ENCODE data around the gene BAZ1A.

The BAZ1A gene

GRCh38 chr14:34906287-34906686 lies 31.1 kb upstream of the BAZ1A start:
- H3K4me2 ChIP-seq (ENCODE audit: low read length) = no peak overlapping the region
- no peak for TF ChIP-seq CTCF (IDR thresholded peaks at IDR 0.05; ENCODE audit: low read length)
- TF ChIP-seq EZH2 (IDR thresholded peaks at IDR 0.05; ENCODE audit: borderline replicate concordance, low read length) = no peak
- no peaks in the 10 kb centered on the region for H3F3A ChIP-seq (ENCODE audit: insufficient read depth, low read length)
- peaks cover 2% of the 10 kb centered on the region for H3K4me1 ChIP-seq (ENCODE audit: insufficient read depth, low read length, severe bottlenecking)
- H3K79me2 ChIP-seq (ENCODE audit: insufficient read depth, low read length) = no peaks in the 10 kb centered on the region
- H3K9me2 ChIP-seq (ENCODE audit: low read depth, low read length) = no peaks in the 10 kb centered on the region
- no peaks in the 10 kb centered on the region for H3K9me3 ChIP-seq (ENCODE audit: low read length)
- H2AFZ ChIP-seq (ENCODE audit: low read length) = no peak overlapping the region
- no peak overlapping the region for H3K27ac ChIP-seq (ENCODE audit: low read depth, low read length, poor library complexity, severe bottlenecking)
- H4K20me1 ChIP-seq (ENCODE audit: insufficient read depth, low read length) = no peaks in the 10 kb centered on the region
- no peak overlapping the region for H3K9ac ChIP-seq (ENCODE audit: low read length)
- no peaks in the 10 kb centered on the region for H3K27me3 ChIP-seq (ENCODE audit: insufficient read depth, low read length)
- H3K4me3 ChIP-seq (ENCODE audit: low read depth, low read length, poor library complexity, severe bottlenecking) = no peak overlapping the region
- no peaks in the 10 kb centered on the region for H3K36me3 ChIP-seq (ENCODE audit: insufficient read depth, low read length)

GRCh38 chr14:34895277-34895676 lies 20.1 kb upstream of the BAZ1A start:
- no peak overlapping the region for H2AFZ ChIP-seq (ENCODE audit: low read length)

GRCh38 chr14:34890937-34891336 lies 15.8 kb upstream of the BAZ1A start:
- Histone ChIP-seq H3K4me3 (ENCODE audit: low read depth, low read length, poor library complexity, severe bottlenecking) (no peak overlapping the region), H3K27me3 (ENCODE audit: insufficient read depth, low read length) (no peaks in the 10 kb centered on the region), H3K9ac (ENCODE audit: low read length) (no peak overlapping the region)

More at GRCh38 chr14:34895277-34895676, 20.1 kb upstream of the BAZ1A start:
- no peaks in the 10 kb centered on the region for H3K79me2 ChIP-seq (ENCODE audit: insufficient read depth, low read length)
- TF ChIP-seq CTCF (IDR thresholded peaks at IDR 0.05; ENCODE audit: low read length) (no peak), EZH2 (IDR thresholded peaks at IDR 0.05; ENCODE audit: borderline replicate concordance, low read length) (no peak)
- no peaks in the 10 kb centered on the region for H3K9me2 ChIP-seq (ENCODE audit: low read depth, low read length)
- H3K4me3 ChIP-seq (ENCODE audit: low read depth, low read length, poor library complexity, severe bottlenecking) = no peak overlapping the region
- no peaks in the 10 kb centered on the region for H3K36me3 ChIP-seq (ENCODE audit: insufficient read depth, low read length)
- no peaks in the 10 kb centered on the region for H3K27me3 ChIP-seq (ENCODE audit: insufficient read depth, low read length)
- no peaks in the 10 kb centered on the region for H4K20me1 ChIP-seq (ENCODE audit: insufficient read depth, low read length)
- H3K9me3 ChIP-seq (ENCODE audit: low read length) = no peaks in the 10 kb centered on the region
- H3F3A ChIP-seq (ENCODE audit: insufficient read depth, low read length) = no peaks in the 10 kb centered on the region
- no peak overlapping the region for H3K4me2 ChIP-seq (ENCODE audit: low read length)
- no peak overlapping the region for H3K9ac ChIP-seq (ENCODE audit: low read length)
- no peak overlapping the region for H3K27ac ChIP-seq (ENCODE audit: low read depth, low read length, poor library complexity, severe bottlenecking)
- no peaks in the 10 kb centered on the region for H3K4me1 ChIP-seq (ENCODE audit: insufficient read depth, low read length, severe bottlenecking)

More at GRCh38 chr14:34890937-34891336, 15.8 kb upstream of the BAZ1A start:
- Histone ChIP-seq H2AFZ (ENCODE audit: low read length) (no peak overlapping the region), H3K27ac (ENCODE audit: low read depth, low read length, poor library complexity, severe bottlenecking) (no peak overlapping the region), H3F3A (ENCODE audit: insufficient read depth, low read length) (no peaks in the 10 kb centered on the region), H3K9me2 (ENCODE audit: low read depth, low read length) (no peaks in the 10 kb centered on the region), H3K79me2 (ENCODE audit: insufficient read depth, low read length) (no peaks in the 10 kb centered on the region), H3K4me1 (ENCODE audit: insufficient read depth, low read length, severe bottlenecking) (no peaks in the 10 kb centered on the region), H4K20me1 (ENCODE audit: insufficient read depth, low read length) (no peaks in the 10 kb centered on the region), H3K36me3 (ENCODE audit: insufficient read depth, low read length) (no peaks in the 10 kb centered on the region), H3K9me3 (ENCODE audit: low read length) (no peaks in the 10 kb centered on the region), H3K4me2 (ENCODE audit: low read length) (no peak overlapping the region)
- no peak for TF ChIP-seq CTCF (IDR thresholded peaks at IDR 0.05; ENCODE audit: low read length)
- TF ChIP-seq EZH2 (IDR thresholded peaks at IDR 0.05; ENCODE audit: borderline replicate concordance, low read length) = no peak
